ENCODE data around the gene POLR3A. TPM values are rescaled to one million over a fixed set of nuclear protein-coding genes. Genes with fewer than 3 reads are reported as not detected.

The POLR3A gene
- total and polyA plus RNA-seq, 2 of the 13 experiments (the other 11 are each of a cell fraction or from before 2014, with no cell fraction given): 13.6 to 19.2 TPM

- TF ChIP-seq THAP11 (CRISPR knock-in tag; IDR thresholded peaks at IDR 0.05) (peak; percentile 44; the same call in 1 of the 2 replicates), SP5 (CRISPR knock-in tag; IDR thresholded peaks at IDR 0.05; ENCODE audit: borderline replicate concordance, low read depth) (no peak), PLRG1 (conservative IDR thresholded peaks at IDR 0.05) (no peak), ZNF30 (CRISPR knock-in tag; IDR thresholded peaks at IDR 0.05) (no peak), RBFOX2 (IDR thresholded peaks at IDR 0.05; ENCODE audit: low read depth, low read length) (no peak), TAF1 (CRISPR knock-in tag; IDR thresholded peaks at IDR 0.05) (no peak), SP140L (CRISPR knock-in tag; IDR thresholded peaks at IDR 0.05; ENCODE audit: borderline replicate concordance) (no peak), RARA (CRISPR knock-in tag; IDR thresholded peaks at IDR 0.05) (peak; percentile 37; the same call in 1 of the 2 replicates), TCF7 (IDR thresholded peaks at IDR 0.05; ENCODE audit: low read depth) (no peak), KLF12 (CRISPR knock-in tag; IDR thresholded peaks at IDR 0.05; ENCODE audit: borderline replicate concordance) (no peak), ZNF552 (CRISPR knock-in tag; IDR thresholded peaks at IDR 0.05; ENCODE audit: borderline replicate concordance) (no peak), ZNF83 (CRISPR knock-in tag; IDR thresholded peaks at IDR 0.05; ENCODE audit: borderline replicate concordance) (no peak), ZNF343 (CRISPR knock-in tag; IDR thresholded peaks at IDR 0.05) (no peak), NR2F6 (IDR thresholded peaks at IDR 0.05) (no peak), NR2F6 (CRISPR knock-in tag; IDR thresholded peaks at IDR 0.05) (0 out of 2 replicates have a peak, but pooled peaks have one; percentile 18), FOXK1 (CRISPR knock-in tag; IDR thresholded peaks at IDR 0.05; ENCODE audit: borderline replicate concordance, low read depth) (peak; percentile 32; the same call in 1 of the 2 replicates), NFYB (CRISPR knock-in tag; IDR thresholded peaks at IDR 0.05) (no peak), GPN1 (CRISPR knock-in tag; IDR thresholded peaks at IDR 0.05; ENCODE audit: borderline replicate concordance) (no peak), ZFP1 (CRISPR knock-in tag; IDR thresholded peaks at IDR 0.05) (peak; percentile 62; the same call in 1 of the 2 replicates), ZNF580 (CRISPR knock-in tag; IDR thresholded peaks at IDR 0.05; ENCODE audit: borderline replicate concordance, low read depth) (no peak), FOXP1 (IDR thresholded peaks at IDR 0.05) (no peak), FOXP1 (CRISPR knock-in tag; IDR thresholded peaks at IDR 0.05) (peak; percentile 37), CEBPB (IDR thresholded peaks at IDR 0.05; ENCODE audit: borderline replicate concordance, low read depth, low read length) (peak; percentile 86), TIGD3 (CRISPR knock-in tag; IDR thresholded peaks at IDR 0.05; ENCODE audit: borderline replicate concordance) (no peak)
- TF ChIP-seq, protein P1, sequence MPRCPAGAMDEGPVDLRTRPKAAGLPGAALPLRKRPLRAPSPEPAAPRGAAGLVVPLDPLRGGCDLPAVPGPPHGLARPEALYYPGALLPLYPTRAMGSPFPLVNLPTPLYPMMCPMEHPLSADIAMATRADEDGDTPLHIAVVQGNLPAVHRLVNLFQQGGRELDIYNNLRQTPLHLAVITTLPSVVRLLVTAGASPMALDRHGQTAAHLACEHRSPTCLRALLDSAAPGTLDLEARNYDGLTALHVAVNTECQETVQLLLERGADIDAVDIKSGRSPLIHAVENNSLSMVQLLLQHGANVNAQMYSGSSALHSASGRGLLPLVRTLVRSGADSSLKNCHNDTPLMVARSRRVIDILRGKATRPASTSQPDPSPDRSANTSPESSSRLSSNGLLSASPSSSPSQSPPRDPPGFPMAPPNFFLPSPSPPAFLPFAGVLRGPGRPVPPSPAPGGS (CRISPR knock-in tag; IDR thresholded peaks at IDR 0.05): no peak
- TF ChIP-seq, protein P2, sequence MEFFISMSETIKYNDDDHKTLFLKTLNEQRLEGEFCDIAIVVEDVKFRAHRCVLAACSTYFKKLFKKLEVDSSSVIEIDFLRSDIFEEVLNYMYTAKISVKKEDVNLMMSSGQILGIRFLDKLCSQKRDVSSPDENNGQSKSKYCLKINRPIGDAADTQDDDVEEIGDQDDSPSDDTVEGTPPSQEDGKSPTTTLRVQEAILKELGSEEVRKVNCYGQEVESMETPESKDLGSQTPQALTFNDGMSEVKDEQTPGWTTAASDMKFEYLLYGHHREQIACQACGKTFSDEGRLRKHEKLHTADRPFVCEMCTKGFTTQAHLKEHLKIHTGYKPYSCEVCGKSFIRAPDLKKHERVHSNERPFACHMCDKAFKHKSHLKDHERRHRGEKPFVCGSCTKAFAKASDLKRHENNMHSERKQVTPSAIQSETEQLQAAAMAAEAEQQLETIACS (CRISPR knock-in tag; IDR thresholded peaks at IDR 0.05): no peak
- TF ChIP-seq, protein P3, sequence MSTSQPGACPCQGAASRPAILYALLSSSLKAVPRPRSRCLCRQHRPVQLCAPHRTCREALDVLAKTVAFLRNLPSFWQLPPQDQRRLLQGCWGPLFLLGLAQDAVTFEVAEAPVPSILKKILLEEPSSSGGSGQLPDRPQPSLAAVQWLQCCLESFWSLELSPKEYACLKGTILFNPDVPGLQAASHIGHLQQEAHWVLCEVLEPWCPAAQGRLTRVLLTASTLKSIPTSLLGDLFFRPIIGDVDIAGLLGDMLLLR (CRISPR knock-in tag; IDR thresholded peaks at IDR 0.05): no peak
- TF ChIP-seq, protein P4, sequence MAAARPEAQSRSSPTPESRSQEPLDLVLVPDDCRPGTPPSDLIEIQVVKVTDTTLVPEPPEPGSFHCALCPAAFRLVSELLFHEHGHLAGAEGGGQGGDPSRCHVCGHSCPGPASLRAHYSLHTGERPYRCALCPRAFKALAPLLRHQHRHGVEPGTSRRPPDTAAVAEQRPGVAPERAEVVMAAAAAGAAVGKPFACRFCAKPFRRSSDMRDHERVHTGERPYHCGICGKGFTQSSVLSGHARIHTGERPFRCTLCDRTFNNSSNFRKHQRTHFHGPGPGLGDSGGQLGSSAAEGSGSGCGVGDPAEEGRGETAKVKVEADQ (CRISPR knock-in tag; IDR thresholded peaks at IDR 0.05; ENCODE audit: borderline replicate concordance): no peak
Measured at GRCh38 chr10:77944519-77944918, 84.8 kb downstream of the POLR3A start (continued).
